ENCODE measurements around the gene CCDC107.

CCDC107 gene

GRCh38 chr9:35686222-35687203 lies 28.4 kb downstream of the CCDC107 start:
- DNase-seq: no peak

GRCh38 chr9:35687306-35687705 lies 29.2 kb downstream of the CCDC107 start:
- no peak for DNase-seq

- DNase-seq: no peak
Observed at GRCh38 chr9:35687972-35688557, 30.0 kb downstream of the CCDC107 start.

GRCh38 chr9:35688558-35689541 lies 30.8 kb downstream of the CCDC107 start:
- peak in 1 of 2 experiments; percentile 38 for DNase-seq

GRCh38 chr9:35689542-35690293 lies 31.6 kb downstream of the CCDC107 start, which contains the start of gene TPM2:
TPM2 (minus strand) TSS chr9:35689925; CDS start chr9:35689817, 108 bp downstream.
- DNase-seq: no peak

- no peak for DNase-seq
Observed at GRCh38 chr9:35690294-35690613, 32.2 kb downstream of the CCDC107 start.

- DNase-seq: peak; percentile 45 to 48
Observed at GRCh38 chr9:35690614-35691333, 32.7 kb downstream of the CCDC107 start.

GRCh38 chr9:35691334-35691650 lies 33.2 kb downstream of the CCDC107 start:
- no peak for DNase-seq

- no peak for DNase-seq
Observed at GRCh38 chr9:35691757-35692301, 33.7 kb downstream of the CCDC107 start.

- no peak for DNase-seq
Observed at GRCh38 chr9:35695943-35696401, 37.9 kb downstream of the CCDC107 start.

GRCh38 chr9:35696520-35697215 lies 38.6 kb downstream of the CCDC107 start:
- peak; percentile 72 to 74 for DNase-seq

- no peak for DNase-seq
Observed at GRCh38 chr9:35697486-35697885, 39.4 kb downstream of the CCDC107 start.

GRCh38 chr9:35698231-35698630 lies 40.1 kb downstream of the CCDC107 start:
- no peak for DNase-seq

- no peak for DNase-seq
Observed at GRCh38 chr9:35700031-35700430, 41.9 kb downstream of the CCDC107 start.

- no peak for DNase-seq
Observed at GRCh38 chr9:35700942-35701341, 42.9 kb downstream of the CCDC107 start.

GRCh38 chr9:35702696-35703095 lies 44.6 kb downstream of the CCDC107 start:
- no peak for DNase-seq

- no peak for DNase-seq
Observed at GRCh38 chr9:35703906-35704672, 46.0 kb downstream of the CCDC107 start.

- DNase-seq: no peak
Observed at GRCh38 chr9:35705372-35705771, 47.3 kb downstream of the CCDC107 start.

GRCh38 chr9:35705836-35706430 lies 47.8 kb downstream of the CCDC107 start:
- no peak for DNase-seq
